ENCODE results near the gene KDM8.

DNA sequence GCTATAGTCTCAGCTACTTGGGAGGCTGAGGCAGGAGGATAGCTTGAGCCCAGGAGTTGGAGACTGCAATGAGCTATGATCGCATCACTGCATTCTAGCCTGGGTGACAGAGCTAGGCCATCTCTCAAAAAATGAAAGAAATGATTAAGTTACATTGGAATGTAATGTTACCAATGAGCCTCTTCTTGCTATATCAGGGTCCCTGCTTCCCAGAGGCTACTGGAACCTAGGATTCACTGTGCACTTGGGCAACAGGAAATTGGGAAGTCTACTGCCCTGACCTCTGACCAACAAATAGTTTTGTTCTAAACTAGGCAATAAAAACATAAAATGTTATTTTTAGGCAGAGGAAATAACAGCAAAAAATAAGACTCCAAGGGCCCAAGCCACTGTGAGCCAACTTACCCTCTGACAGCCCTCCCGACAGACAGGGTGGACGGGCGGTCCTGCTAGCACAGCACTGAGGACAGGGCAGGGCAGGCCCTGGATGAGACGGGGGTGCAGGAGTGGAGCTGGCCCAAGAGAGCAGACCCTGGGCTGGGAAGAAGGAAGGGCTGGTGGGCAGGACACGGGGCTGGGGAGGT, 37.7 kb downstream of the KDM8 start:
- no peak for TF ChIP-seq GATA2 (IDR thresholded peaks at IDR 0.05; ENCODE audit: low read depth, low read length)
- TF ChIP-seq GATA3 (IDR thresholded peaks at IDR 0.05; ENCODE audit: low read depth, low read length): no peak

Measured in SH-SY5Y (cell line).